BLaER1 treated with 17β-estradiol and CSF1 and Interleukin-3, amounts not matched to agents 10 nM and 100 nM (cell line): Measurements from ENCODE around the gene HOXA5.

Experiments used
- H3K27ac ChIP-seq, 11 experiments: shearing (Covaris generic); formaldehyde crosslinking; 2 replicates each; pipeline ENCODE4 v1.8.1; 2022
- H3K27me3 ChIP-seq, 11 experiments: shearing (Covaris generic); formaldehyde crosslinking; 2 replicates each; pipeline ENCODE4 v1.8.1; 2022
- H3K36me3 ChIP-seq, 11 experiments: shearing (Covaris generic); formaldehyde crosslinking; 2 replicates each; pipeline ENCODE4 v1.8.1; 2022
- H3K4me1 ChIP-seq, 10 experiments: shearing (Covaris generic); formaldehyde crosslinking; 2 replicates each; pipeline ENCODE4 v1.8.1; 2022
- H3K4me2 ChIP-seq, 11 experiments: shearing (Covaris generic); formaldehyde crosslinking; 2 replicates each; pipeline ENCODE4 v1.8.1; 2022
- H3K4me3 ChIP-seq, 10 experiments: shearing (Covaris generic); formaldehyde crosslinking; 2 replicates each; pipeline ENCODE4 v1.8.1; 2022
- H3K9ac ChIP-seq, 11 experiments: shearing (Covaris generic); formaldehyde crosslinking; 2 replicates each; pipeline ENCODE4 v1.8.1; 2022
- H3K9me3 ChIP-seq, 11 experiments: shearing (Covaris generic); formaldehyde crosslinking; replicated peaks in 1 of 11; 2 replicates each; pipeline ENCODE4 v1.8.1; 2022
- H4K20me1 ChIP-seq, 11 experiments: shearing (Covaris generic); formaldehyde crosslinking; 2 replicates each; pipeline ENCODE4 v1.8.1; 2022
- Cebpa-rat ChIP-seq, 11 experiments: shearing (Covaris generic); IDR thresholded peaks; 2 replicates each; pipeline ENCODE4 v1.8.1; 2022

HOXA5 gene

GRCh38 chr7:27168265-27168947 lies 24.9 kb upstream of the HOXA5 start:
- Histone ChIP-seq H4K20me1 (peaks cover 0 to 99% (median 96%) of the 10 kb centered on the region in 11 experiments; a peak in 19 of 22 replicates), H3K36me3 (no peaks in the 10 kb centered on the region), H3K4me2 (no peak overlapping the region), H3K27ac (no peak overlapping the region), H3K4me3 (no peak overlapping the region), H3K27me3 (peaks cover 100% of the 10 kb centered on the region in 11 experiments), H3K4me1 (peaks cover 0 to 16% (median 0%) of the 10 kb centered on the region in 10 experiments; a peak in 5 of 20 replicates), H3K9me3 (peaks cover 27 to 46% (median 33%) of the 10 kb centered on the region in 11 experiments), H3K9ac (no peak overlapping the region)
- TF ChIP-seq Cebpa-rat (IDR thresholded peaks at IDR 0.05) = no peak

DNA sequence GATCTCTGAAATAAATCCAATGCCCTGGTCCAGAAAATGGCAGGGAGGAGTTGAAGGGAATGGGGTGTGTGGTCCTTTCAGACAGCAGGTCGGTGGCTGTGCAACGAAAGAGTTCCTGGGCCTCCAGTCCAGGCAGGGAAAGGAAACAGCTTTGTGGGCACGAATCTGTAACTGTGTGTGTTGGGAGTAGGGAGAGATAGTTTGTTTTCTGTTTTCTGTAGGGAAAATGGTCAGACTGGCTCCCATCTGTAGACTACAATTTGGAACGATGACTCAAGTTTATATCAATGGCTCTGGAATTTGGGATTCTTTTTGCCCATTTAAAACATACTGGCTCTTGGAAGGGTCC lies 24.4 kb upstream of the HOXA5 start:
- Histone ChIP-seq H3K4me3 (no peak overlapping the region), H3K4me1 (peaks cover 0 to 16% (median 0%) of the 10 kb centered on the region in 10 experiments; a peak in 3 of 20 replicates), H3K4me2 (no peak overlapping the region), H4K20me1 (peaks cover 0 to 99% (median 94%) of the 10 kb centered on the region in 11 experiments; a peak in 19 of 22 replicates), H3K27me3 (peaks cover 100% of the 10 kb centered on the region in 11 experiments), H3K9me3 (peaks cover 22 to 41% (median 28%) of the 10 kb centered on the region in 11 experiments), H3K9ac (no peak overlapping the region), H3K36me3 (no peaks in the 10 kb centered on the region), H3K27ac (no peak overlapping the region)
- no peak for TF ChIP-seq Cebpa-rat (IDR thresholded peaks at IDR 0.05)

DNA sequence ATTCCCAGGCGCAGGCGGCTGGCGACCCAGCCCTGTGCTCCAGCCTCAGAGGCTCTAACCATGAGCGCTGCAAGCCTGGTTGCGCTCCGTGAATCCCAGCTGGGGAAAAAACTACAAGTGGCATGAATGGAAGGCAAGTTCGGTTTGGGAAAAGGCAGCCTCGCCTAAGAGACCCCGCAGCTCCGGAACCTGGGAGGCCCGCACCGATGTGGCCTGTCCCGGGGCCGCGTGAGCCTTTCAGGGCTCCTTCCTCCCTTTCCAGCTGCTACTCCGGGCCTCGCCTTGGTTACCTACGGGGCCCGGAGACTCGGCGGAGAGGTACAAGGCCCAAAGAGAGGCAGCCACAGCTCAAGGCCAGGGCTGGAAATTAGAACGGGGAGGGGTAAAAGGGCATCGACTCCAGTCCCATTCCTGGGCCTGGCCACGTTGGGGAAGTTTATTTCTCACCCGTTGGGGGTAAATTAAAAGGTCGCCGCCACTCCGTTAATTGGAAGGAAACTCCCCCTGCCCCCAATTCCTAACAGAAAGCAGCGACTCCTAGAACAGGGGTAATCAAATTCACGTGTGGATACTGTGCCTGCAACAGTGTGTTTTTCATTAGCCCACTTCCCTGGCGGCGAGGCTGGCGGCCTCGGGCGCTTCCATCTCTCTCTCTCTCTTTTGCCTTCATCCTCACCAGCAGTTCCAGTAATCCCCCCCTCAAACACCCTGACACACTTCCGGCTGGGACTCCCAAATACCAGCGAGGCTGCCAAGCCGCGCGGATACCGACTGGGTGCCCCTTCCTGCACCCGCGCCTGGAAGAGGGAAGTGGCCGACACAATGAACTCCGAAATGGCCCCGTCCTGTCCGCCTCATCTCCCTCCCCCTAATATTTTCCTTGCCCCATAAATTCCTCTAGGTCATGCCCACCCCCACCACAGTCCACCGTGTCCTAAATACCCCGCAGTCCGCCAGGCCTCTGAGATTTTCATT lies 23.3 kb upstream of the HOXA5 start:
- H3K4me3 ChIP-seq = peak overlapping the region in 2 of 10 experiments; percentile 10 to 24; a peak in 3 of 20 replicates
- H3K27me3 ChIP-seq = peaks cover 100% of the 10 kb centered on the region in 11 experiments
- H4K20me1 ChIP-seq = peaks cover 0 to 96% (median 88%) of the 10 kb centered on the region in 11 experiments; a peak in 19 of 22 replicates

GRCh38 chr7:27165996-27166530 lies 22.6 kb upstream of the HOXA5 start:
- peak overlapping the region in 1 of 10 experiments; percentile 10; a peak in 1 of 20 replicates for H3K4me3 ChIP-seq

More for the DNA sequence above, 23.3 kb upstream of the HOXA5 start:
- Histone ChIP-seq H3K27ac (no peak overlapping the region), H3K4me2 (peak overlapping the region in 2 of 11 experiments; percentile 47 to 51; a peak in 4 of 22 replicates), H3K9me3 (peaks cover 16 to 31% (median 20%) of the 10 kb centered on the region in 11 experiments), H3K36me3 (no peaks in the 10 kb centered on the region), H3K9ac (no peak overlapping the region), H3K4me1 (peaks cover 0 to 15% (median under 1%) of the 10 kb centered on the region in 10 experiments; a peak in 5 of 20 replicates)
- TF ChIP-seq Cebpa-rat (IDR thresholded peaks at IDR 0.05) = no peak

DNA sequence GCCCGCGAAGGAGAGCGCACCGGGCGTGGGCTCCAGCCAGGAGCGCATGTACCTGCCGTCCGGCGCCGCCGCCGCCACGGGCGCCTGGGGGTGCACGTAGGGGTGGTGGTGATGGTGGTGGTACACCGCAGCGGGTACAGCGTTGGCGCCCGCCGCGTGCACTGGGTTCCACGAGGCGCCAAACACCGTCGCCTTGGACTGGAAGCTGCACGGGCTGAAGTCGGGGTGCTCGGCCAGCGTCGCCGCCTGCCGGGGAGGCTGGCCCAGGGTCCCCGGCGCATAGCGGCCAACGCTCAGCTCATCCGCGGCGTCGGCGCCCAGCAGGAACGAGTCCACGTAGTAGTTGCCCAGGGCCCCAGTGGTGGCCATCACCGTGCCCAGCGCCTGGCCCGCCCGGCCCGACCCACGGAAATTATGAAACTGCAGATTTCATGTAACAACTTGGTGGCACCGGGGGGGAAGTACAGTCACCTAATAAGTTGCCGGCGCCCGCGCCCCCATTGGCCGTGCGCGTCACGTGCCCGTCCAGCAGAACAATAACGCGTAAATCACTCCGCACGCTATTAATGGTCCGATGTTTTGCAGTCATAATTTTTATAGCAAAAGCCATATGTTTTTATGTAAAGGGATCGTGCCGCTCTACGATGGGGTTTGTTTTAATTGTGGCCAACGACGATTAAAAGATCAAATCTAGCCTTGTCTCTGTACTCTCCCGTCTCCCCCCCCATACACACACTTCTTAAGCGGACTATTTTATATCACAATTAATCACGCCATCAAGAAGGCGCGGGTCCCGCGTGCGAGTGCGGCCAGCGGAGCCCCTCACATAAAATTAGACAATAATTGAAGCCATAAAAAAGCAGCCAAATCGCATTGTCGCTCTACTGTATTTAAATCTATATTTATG lies 21.9 kb upstream of the HOXA5 start, which contains the start of gene HOXA9:
Gene HOXA9, minus strand, starts transcription at position 449 of the 907 bp plus-strand sequence. Its CDS starts 80 bp downstream, at position 369.
- Histone ChIP-seq H3K27me3 (peaks cover 94 to 100% (median 100%) of the 10 kb centered on the region in 11 experiments), H3K9me3 (peaks cover 16 to 31% (median 20%) of the 10 kb centered on the region in 11 experiments), H4K20me1 (peaks cover 0 to 87% (median 80%) of the 10 kb centered on the region in 11 experiments; a peak in 18 of 22 replicates), H3K4me3 (peak within 1 kb of the TSS in 1 of 10 experiments; percentile 10; a peak in 1 of 20 replicates), H3K4me1 (peaks cover 5 to 15% (median 8%) of the 10 kb centered on the region in 10 experiments; a peak in 17 of 20 replicates), H3K9ac (no peak within 1 kb of the TSS), H3K36me3 (no peaks in the 10 kb centered on the region), H3K4me2 (0 out of 22 replicates have a peak within 1 kb of the TSS, but pooled peaks of 1 of the 11 experiments have one; percentile 13), H3K27ac (no peak within 1 kb of the TSS)
- no peak for TF ChIP-seq Cebpa-rat (IDR thresholded peaks at IDR 0.05)

More at GRCh38 chr7:27165996-27166530, 22.6 kb upstream of the HOXA5 start:
- Histone ChIP-seq H3K36me3 (no peaks in the 10 kb centered on the region), H3K27ac (no peak overlapping the region), H3K9me3 (peaks cover 16 to 31% (median 20%) of the 10 kb centered on the region in 11 experiments), H3K9ac (no peak overlapping the region), H3K4me1 (peaks cover 0 to 11% (median 2%) of the 10 kb centered on the region in 10 experiments; a peak in 8 of 20 replicates), H3K27me3 (peaks cover 95 to 100% (median 100%) of the 10 kb centered on the region in 11 experiments), H4K20me1 (peaks cover 0 to 91% (median 82%) of the 10 kb centered on the region in 11 experiments; a peak in 18 of 22 replicates), H3K4me2 (no peak overlapping the region)
- no peak for TF ChIP-seq Cebpa-rat (IDR thresholded peaks at IDR 0.05)

DNA sequence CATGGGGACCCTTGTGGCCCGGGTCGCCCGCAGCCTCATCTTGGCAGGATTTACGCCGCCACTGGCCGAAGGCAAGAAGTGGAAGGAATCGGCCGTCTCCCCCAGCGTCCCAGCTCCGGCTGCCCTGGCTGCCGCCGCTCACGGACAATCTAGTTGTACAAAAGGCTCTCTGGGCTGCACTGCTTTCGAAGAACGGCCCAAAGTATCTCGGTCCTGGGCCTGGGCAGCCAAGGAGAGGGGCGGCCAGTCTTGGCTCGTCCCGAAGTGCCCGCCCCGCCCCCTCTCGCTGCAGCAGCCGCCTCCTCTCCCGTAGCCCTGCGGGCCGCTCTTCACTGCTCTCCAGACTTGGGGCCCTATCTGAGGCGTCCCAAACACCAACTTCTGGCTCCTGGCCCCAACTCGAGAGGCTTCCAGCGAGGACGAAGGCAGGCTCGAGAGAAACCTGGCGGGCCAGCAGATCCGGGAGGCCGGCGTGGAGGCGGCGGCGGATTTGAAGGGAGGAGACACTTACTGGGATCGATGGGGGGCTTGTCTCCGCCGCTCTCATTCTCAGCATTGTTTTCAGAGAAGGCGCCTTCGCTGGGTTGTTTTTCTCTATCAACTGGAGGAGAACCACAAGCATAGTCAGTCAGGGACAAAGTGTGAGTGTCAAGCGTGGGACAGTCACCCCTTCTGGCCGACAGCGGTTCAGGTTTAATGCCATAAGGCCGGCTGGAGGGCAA lies 21.0 kb upstream of the HOXA5 start:
- 0 out of 22 replicates have a peak overlapping the region, but pooled peaks of 1 of the 11 experiments have one; percentile 13 for H3K4me2 ChIP-seq
- H3K4me1 ChIP-seq = peaks cover 8 to 21% (median 13%) of the 10 kb centered on the region in 10 experiments; a peak in 18 of 20 replicates
- no peak for TF ChIP-seq Cebpa-rat (IDR thresholded peaks at IDR 0.05)
- peaks cover 0 to 86% (median 80%) of the 10 kb centered on the region in 11 experiments; a peak in 18 of 22 replicates for H4K20me1 ChIP-seq
- peaks cover 16 to 31% (median 20%) of the 10 kb centered on the region in 11 experiments for H3K9me3 ChIP-seq
- H3K9ac ChIP-seq = no peak overlapping the region
- no peak overlapping the region for H3K27ac ChIP-seq
- H3K27me3 ChIP-seq = peaks cover 94 to 100% (median 100%) of the 10 kb centered on the region in 11 experiments
- no peaks in the 10 kb centered on the region for H3K36me3 ChIP-seq
- no peak overlapping the region for H3K4me3 ChIP-seq

GRCh38 chr7:27164045-27164366 lies 20.5 kb upstream of the HOXA5 start:
- H3K36me3 ChIP-seq = no peaks in the 10 kb centered on the region
- peaks cover 8 to 21% (median 13%) of the 10 kb centered on the region in 10 experiments; a peak in 18 of 20 replicates for H3K4me1 ChIP-seq
- no peak overlapping the region for H3K9ac ChIP-seq
- no peak overlapping the region for H3K4me3 ChIP-seq
- peaks cover 94 to 100% (median 100%) of the 10 kb centered on the region in 11 experiments for H3K27me3 ChIP-seq
- H3K27ac ChIP-seq = no peak overlapping the region
- peaks cover 0 to 86% (median 80%) of the 10 kb centered on the region in 11 experiments; a peak in 18 of 22 replicates for H4K20me1 ChIP-seq
- TF ChIP-seq Cebpa-rat (IDR thresholded peaks at IDR 0.05) = no peak
- H3K4me2 ChIP-seq = 0 out of 22 replicates have a peak overlapping the region, but pooled peaks of 1 of the 11 experiments have one; percentile 13
- peaks cover 16 to 31% (median 20%) of the 10 kb centered on the region in 11 experiments for H3K9me3 ChIP-seq
